Endodermal cell (in vitro differentiated cells): ENCODE results near the gene APOH. TPM values are rescaled to one million over a fixed set of nuclear protein-coding genes. Genes with fewer than 3 reads are reported as not detected.

Source experiments
- DNase-seq: peaks from one replicate; pipeline ENCODE4 v3.0.0-alpha.2; 2017
- H3K27ac ChIP-seq: 2 replicates; pipeline ENCODE4 v1.5.1; 2013; ENCODE audit warnings: mild to moderate bottlenecking, low read depth, low read length, moderate library complexity
- H3K27me3 ChIP-seq: 2 replicates; pipeline ENCODE4 v1.6.1; 2013; ENCODE audit warnings: mild to moderate bottlenecking, low read length, moderate library complexity; ENCODE audit not compliant: insufficient read depth, control insufficient read depth, poor library complexity, severe bottlenecking
- H3K36me3 ChIP-seq: 2 replicates; pipeline ENCODE4 v1.7.0; 2013; ENCODE audit warnings: mild to moderate bottlenecking, low read length, moderate library complexity; ENCODE audit not compliant: control insufficient read depth, insufficient read depth
- H3K4me1 ChIP-seq: one replicate; pipeline ENCODE4 v1.7.0; 2013; ENCODE audit warnings: low read length; ENCODE audit not compliant: control insufficient read depth, insufficient read depth
- H3K4me3 ChIP-seq: 2 replicates; pipeline ENCODE4 v1.5.1; 2013; ENCODE audit warnings: mild to moderate bottlenecking, low read length, moderate library complexity
- H3K9ac ChIP-seq: 2 replicates; pipeline ENCODE4 v1.6.1; 2013; ENCODE audit warnings: mild to moderate bottlenecking, low read length, moderate library complexity; ENCODE audit not compliant: poor library complexity, severe bottlenecking; ENCODE audit errors: extremely low read depth
- H3K9me3 ChIP-seq: 2 replicates; pipeline ENCODE4 v1.6.1; 2013; ENCODE audit warnings: mild to moderate bottlenecking, low read length, moderate library complexity; ENCODE audit not compliant: control insufficient read depth
- H3K27ac Mint-ChIP-seq: 2 replicates; pipeline ENCODE4 v1.8.0; 2020; ENCODE audit warnings: mixed read lengths
- H3K27me3 Mint-ChIP-seq: 2 replicates; pipeline ENCODE4 v1.8.0; 2021; ENCODE audit warnings: mild to moderate bottlenecking, mixed read lengths; ENCODE audit not compliant: insufficient read depth
- H3K36me3 Mint-ChIP-seq: 2 replicates; pipeline ENCODE4 v1.8.0; 2020; ENCODE audit warnings: low read depth, mixed read lengths
- H3K4me1 Mint-ChIP-seq: 2 replicates; pipeline ENCODE4 v1.8.0; 2020; ENCODE audit warnings: mixed read lengths
- H3K4me3 Mint-ChIP-seq: 2 replicates; pipeline ENCODE4 v1.8.0; 2020; ENCODE audit warnings: mild to moderate bottlenecking, moderate library complexity, mixed read lengths
- H3K9me3 Mint-ChIP-seq: 2 replicates; pipeline ENCODE4 v1.8.0; 2020; ENCODE audit warnings: mild to moderate bottlenecking, mixed read lengths
- CTCF ChIP-seq: fragments of 200-600 bp; sonication (generic); conservative IDR thresholded peaks from 2 replicates; pipeline ENCODE4 v1.5.0; 2021; ENCODE audit warnings: antibody characterized with exemption, mild to moderate bottlenecking
- WGBS, 2 experiments: methylation state at CpG; one replicate each; pipeline versions ENCODE4 v1.1.5 to v1.1.7; 2013; ENCODE audit warnings: missing lambda C conversion rate in 2 of 2, mixed read lengths in 1 of 2; ENCODE audit not compliant: insufficient coverage in 1 of 2, insufficient read length in 1 of 2; 5-methylcytosine and 5-hydroxymethylcytosine counted together
- total RNA-seq, 2 donors: library from RNA; stranded (reverse); fragmentation: NEBNext Ultra II Directional in 1 of 2; extraction: Animal tissue kit (Norgen Biotek cat#: 25700) in 1 of 2; gene quantifications; 2 replicates in 1 of 2; 3 replicates in 1 of 2; pipeline ENCODE4 v1.2.1, GENCODE V29; 2021

Gene APOH
- total RNA-seq, 2 donors from 2014 or later = not detected

- no peaks in the 10 kb centered on the region for H3K9me3 Mint-ChIP-seq
- H3K9ac ChIP-seq = no peak overlapping the region
- no peak overlapping the region for H3K4me3 Mint-ChIP-seq
- no peaks in the 10 kb centered on the region for H3K36me3 ChIP-seq
- no peaks in the 10 kb centered on the region for H3K36me3 Mint-ChIP-seq
- H3K4me3 ChIP-seq = no peak overlapping the region
- no peaks in the 10 kb centered on the region for H3K27me3 ChIP-seq
- H3K27me3 Mint-ChIP-seq = no peaks in the 10 kb centered on the region
- DNase-seq = no peak
- H3K27ac ChIP-seq = no peak overlapping the region
- H3K27ac Mint-ChIP-seq = no peak overlapping the region
- H3K9me3 ChIP-seq = no peaks in the 10 kb centered on the region
- TF ChIP-seq CTCF = no peak
- WGBS, 2 experiments = 93 to 97% methylated on average over 3 of the region's 3 CpGs
- peaks cover 3% of the 10 kb centered on the region for H3K4me1 Mint-ChIP-seq
- H3K4me1 ChIP-seq = no peaks in the 10 kb centered on the region
Observed at GRCh38 chr17:66215529-66215911, 13.7 kb downstream of the APOH start.

GRCh38 chr17:66214884-66215528 lies 14.2 kb downstream of the APOH start:
- H3K36me3 ChIP-seq = no peaks in the 10 kb centered on the region
- H3K9ac ChIP-seq = no peak overlapping the region
- H3K4me1 Mint-ChIP-seq = peaks cover 3% of the 10 kb centered on the region
- no peaks in the 10 kb centered on the region for H3K4me1 ChIP-seq
- no peak overlapping the region for H3K27ac Mint-ChIP-seq
- 87 to 91% methylated on average over 5 of the region's 5 CpGs for WGBS, 2 experiments
- no peaks in the 10 kb centered on the region for H3K36me3 Mint-ChIP-seq
- no peak for TF ChIP-seq CTCF
- no peak for DNase-seq
- H3K4me3 Mint-ChIP-seq = no peak overlapping the region
- no peaks in the 10 kb centered on the region for H3K27me3 ChIP-seq
- H3K27ac ChIP-seq = no peak overlapping the region
- H3K9me3 ChIP-seq = no peaks in the 10 kb centered on the region
- H3K4me3 ChIP-seq = no peak overlapping the region
- no peaks in the 10 kb centered on the region for H3K27me3 Mint-ChIP-seq
- H3K9me3 Mint-ChIP-seq = no peaks in the 10 kb centered on the region

- Histone ChIP-seq H3K27ac (no peak overlapping the region), H3K4me3 (no peak overlapping the region), H3K4me1 (no peaks in the 10 kb centered on the region), H3K9ac (no peak overlapping the region), H3K27me3 (no peaks in the 10 kb centered on the region), H3K36me3 (no peaks in the 10 kb centered on the region), H3K9me3 (no peaks in the 10 kb centered on the region)
- Mint-ChIP-seq H3K27me3 (no peaks in the 10 kb centered on the region), H3K9me3 (peaks cover 5% of the 10 kb centered on the region), H3K27ac (no peak overlapping the region), H3K4me3 (no peak overlapping the region), H3K4me1 (peaks cover 3% of the 10 kb centered on the region), H3K36me3 (no peaks in the 10 kb centered on the region)
- no peak for TF ChIP-seq CTCF
- DNase-seq = no peak
- 92 to 94% methylated on average over 8 to 9 of the region's 9 CpGs for WGBS, 2 experiments
Observed at GRCh38 chr17:66211047-66211810, 18.0 kb downstream of the APOH start.
